Jurkat, Clone E6-1 (cell line): ENCODE measurements around the gene MZT1.

Experiments used
- DNase-seq: peaks from one replicate; pipeline ENCODE4 v3.0.0-alpha.2; 2011; ENCODE audit warnings: low read depth, low spot score
- H3K4me3 ChIP-seq: 2 replicates; pipeline ENCODE4 v1.5.1; 2011; ENCODE audit warnings: mild to moderate bottlenecking, low read length, control low read depth, moderate library complexity

Gene MZT1

DNA sequence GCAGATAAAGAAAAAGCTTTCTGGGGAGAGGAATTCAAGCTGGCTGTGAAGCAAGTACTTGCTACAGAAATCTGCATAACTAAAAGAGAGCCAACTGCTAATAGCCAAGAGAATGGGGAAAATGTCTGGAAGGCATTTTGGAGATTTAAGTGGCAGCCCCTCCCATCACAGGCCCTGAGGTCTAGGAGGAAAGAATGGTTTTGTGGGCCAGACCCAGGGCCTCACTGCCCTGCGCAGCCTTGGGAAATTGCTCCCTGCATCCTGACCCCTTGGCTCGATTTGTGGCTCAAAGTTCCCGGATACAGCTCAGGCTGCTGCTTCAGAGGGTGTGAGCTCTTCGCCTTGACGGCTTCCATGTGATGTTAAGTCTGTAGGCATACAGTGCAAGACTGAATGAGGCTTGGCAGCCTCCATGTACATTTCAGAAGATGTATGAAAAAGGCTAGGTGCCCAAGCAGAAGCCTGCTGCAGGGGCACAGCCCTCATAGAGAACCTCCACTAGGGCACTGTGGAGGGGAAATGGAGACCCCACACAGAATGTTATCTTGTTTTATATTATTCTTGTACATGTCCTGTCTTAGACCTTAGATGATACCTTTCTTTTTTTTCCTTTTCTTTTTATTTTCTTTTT is 34.4 kb downstream of the MZT1 start:
- H3K4me3 ChIP-seq, result no peak overlapping the region
- no peak for DNase-seq

DNA sequence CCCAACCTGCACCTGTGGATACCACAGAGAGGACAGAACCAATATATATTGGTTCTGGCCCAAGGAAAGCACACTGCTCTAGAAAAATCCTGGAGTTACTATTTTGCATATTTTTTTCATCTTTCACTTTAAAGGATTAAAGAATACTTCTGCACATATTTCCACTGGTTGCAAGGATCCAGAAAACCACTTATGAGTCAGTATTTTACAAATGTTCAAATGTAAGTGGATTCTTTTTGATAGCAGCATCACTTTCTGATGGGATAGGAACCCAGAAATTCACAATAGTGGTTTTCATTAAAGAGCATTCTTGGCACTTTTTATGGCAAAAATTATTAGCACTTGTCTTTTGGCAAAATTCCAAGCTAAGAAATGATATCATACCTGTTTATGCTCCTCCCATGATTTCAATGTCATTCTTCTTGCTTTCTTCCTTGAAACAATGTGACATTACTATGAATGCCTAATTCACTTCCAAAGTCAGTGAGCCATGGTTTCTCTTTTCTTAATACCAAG is 38.2 kb downstream of the MZT1 start:
- no peak for DNase-seq
- no peak overlapping the region for H3K4me3 ChIP-seq

DNA sequence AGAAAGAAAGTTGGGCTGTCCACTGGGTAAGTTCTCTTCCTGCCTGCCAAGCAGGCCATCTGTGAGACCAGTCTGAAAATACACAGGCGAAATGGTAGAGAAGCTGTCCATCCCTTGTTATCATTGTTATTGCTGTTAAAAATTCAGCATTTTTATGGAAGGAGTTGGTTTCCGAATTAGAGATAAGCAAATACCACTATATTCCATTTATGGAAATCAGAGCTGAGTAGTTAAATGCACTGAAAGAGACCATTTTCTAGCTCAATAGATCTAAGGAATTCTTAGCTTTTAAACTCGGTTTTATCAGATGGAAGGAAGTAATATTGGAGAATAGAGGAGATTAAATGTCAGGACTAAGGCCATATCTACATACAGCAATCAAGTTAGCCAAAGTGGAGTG is 40.7 kb downstream of the MZT1 start:
- no peak overlapping the region for H3K4me3 ChIP-seq
- DNase-seq, result no peak

DNA sequence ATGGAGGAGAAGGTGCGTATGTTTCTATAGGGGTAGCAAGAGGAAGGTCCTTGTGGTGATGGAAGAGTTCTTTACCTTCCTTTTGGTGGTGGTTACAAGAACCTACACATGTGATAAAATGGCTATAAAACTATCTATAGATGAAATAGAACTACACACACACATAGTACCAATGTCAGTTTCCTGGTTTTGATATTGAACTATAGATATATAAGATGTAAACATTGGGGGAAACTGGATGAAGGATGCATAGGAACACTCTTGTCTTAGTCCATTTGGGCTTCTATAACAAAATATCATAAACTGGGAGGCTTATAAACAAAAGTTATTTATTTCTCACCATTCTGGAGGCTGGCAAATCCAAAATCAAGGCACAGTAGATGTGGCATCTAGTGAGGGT is 47.1 kb downstream of the MZT1 start:
- no peak for DNase-seq
- H3K4me3 ChIP-seq, result no peak overlapping the region

DNA sequence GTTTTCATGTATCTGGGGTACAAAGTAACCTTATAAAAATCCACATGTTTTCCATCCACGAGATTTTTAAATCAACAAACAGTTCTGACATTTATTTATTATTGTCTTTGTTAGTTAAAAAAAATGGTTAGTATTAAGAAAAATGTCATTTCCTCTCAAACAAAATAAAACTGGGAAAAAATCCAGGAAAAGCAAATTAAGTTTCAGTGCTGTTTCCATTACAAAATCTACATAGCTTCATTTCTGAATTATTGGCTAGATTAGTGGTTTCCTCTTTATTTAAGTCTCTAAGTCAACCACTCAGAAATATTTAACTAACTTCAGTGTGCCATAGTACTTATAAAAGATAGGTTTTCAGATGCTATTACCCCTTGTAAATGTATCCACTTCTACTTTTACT is 49.1 kb downstream of the MZT1 start:
- DNase-seq, result no peak
- H3K4me3 ChIP-seq, result no peak overlapping the region

DNA sequence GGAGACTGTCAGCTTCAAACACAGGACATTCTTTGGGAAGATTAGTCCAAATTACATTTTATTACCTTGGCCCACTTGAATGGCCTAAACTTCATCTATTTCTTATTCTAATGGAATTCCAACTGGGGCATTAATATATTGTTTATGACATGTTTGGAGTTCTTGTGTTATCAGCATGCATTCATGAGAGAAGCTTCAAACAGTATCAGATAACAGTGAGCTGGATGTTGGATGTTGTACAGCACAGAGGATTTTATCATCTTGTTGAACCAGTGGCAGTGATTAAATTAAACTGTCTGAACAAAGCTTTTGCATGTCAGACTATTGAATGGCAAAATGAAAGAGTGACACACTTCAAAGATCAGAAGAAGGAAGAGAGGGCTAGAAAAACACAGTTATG is 50.0 kb downstream of the MZT1 start:
- no peak overlapping the region for H3K4me3 ChIP-seq
- no peak for DNase-seq

DNA sequence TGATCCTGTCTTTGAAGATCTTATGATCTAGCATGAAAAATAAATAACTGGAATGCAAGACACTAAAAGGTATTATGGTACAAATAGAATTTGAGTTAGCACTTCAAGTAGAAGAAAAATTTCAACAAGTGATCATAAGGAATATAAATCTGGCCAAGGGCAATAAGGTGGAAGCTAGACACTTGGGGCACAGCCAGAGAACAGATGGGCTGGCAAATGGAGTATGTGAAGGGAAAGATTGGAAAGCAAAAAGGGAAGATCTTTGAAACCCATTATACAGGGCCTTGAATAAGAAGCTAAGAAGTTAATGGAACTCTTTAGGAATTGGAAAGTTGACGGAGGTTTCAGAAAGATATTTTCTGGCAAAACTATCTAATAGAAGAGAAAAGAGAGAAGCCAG is 61.0 kb downstream of the MZT1 start:
- no peak overlapping the region for H3K4me3 ChIP-seq
- DNase-seq, result no peak

DNA sequence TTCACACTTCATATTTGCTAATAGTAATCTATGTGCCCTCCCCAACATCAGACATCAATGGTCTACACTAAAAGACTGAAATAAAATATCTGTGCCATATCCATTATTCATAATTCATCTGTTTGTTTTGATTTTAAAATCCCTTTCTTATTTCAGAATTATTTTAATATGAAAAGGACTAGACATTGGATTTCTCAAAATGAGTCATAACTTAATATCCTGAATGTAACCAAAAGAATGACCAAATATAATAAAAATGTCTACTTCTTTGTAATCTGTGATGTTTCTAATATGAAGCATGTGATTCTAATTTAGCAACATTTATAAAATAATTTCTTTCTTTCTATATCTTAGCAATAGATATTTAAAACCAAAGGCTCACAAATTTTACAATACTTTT is 64.9 kb downstream of the MZT1 start:
- no peak for DNase-seq
- no peak overlapping the region for H3K4me3 ChIP-seq
